Activated CD8-positive, alpha-beta memory T cell treated with anti-CD3 and anti-CD28 coated beads, Interleukin-2, amount 50 U/mL, for 24 hours (primary cell): ENCODE data around the gene VPREB1.
"Not testable (repeated sequence)": the region's sequence is repeated elsewhere in the genome, so short reads cannot be mapped to it uniquely, and the experiment has no call there.

Source experiments
- DNase-seq: peaks from one replicate; pipeline ENCODE4 v3.0.0-alpha.2; 2020; ENCODE audit errors: extremely low read depth

Gene VPREB1

DNA sequence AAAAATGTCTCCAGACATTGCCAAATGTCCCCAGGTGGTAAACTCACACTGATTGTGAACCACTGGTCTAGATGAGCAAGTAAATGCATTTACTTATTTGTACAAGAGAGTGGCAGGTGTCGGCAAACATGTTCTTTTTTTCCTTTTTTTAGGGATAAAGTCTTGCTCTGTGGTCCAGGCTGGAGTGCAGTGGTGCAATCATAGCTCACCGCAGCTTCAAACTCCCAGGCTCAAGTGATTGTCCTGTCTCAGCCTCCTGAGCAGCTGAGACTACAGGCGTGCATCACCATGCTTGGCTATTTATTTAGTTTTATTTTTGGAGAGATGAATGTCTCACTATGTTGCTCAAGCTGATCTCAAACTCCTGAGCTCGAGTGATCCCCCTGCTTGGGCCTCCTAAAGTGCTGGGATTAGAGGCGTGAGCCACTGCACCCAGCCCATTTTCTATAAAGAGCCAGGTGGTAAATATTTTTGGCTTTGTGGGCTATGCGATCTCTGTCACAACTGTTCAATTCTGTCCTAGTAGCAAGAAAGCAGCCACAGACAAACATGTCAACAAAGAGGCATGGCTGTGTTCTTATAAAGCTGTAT is 1.4 kb downstream of the VPREB1 start:
- no peak for DNase-seq

DNA sequence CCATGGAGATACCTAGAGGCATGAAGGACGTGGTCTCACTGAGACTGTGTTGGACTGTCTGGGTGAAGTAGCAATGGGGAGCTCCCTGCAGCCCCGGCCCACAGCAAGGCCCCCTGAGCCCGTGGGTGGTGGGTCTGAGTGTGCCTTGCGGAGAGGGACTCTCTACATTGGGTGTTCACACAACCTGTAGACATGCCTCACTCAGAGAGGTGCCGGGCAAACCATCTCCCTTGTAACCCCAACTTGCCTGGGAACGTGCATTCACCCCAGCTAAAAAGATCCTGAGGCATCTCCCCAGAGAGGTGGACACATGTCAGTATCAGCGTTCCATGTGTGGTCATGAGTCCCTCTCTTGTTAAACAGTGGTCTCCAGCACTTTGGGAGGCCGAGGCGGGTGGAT is 2.1 kb downstream of the VPREB1 start:
- no peak for DNase-seq

DNA sequence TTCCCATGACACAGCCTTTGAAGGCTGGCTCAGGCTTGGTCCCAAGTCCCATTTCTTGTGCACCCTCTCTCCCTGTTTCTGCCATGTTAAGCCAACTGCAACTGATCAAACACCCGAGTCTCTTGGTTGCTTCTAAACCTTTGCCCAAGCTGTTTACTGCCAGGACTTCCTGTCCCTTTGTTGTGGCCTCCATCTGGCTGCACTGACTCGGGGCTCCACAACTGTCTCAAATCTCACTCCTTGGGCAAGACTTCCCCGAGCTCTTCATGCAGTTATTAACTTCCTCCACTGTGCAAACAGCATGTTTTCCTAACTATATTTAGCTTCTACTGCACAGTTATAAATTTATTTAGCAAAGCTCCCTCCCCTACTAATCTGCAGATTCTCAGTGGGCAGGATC is 4.3 kb downstream of the VPREB1 start:
- no peak for DNase-seq

DNA sequence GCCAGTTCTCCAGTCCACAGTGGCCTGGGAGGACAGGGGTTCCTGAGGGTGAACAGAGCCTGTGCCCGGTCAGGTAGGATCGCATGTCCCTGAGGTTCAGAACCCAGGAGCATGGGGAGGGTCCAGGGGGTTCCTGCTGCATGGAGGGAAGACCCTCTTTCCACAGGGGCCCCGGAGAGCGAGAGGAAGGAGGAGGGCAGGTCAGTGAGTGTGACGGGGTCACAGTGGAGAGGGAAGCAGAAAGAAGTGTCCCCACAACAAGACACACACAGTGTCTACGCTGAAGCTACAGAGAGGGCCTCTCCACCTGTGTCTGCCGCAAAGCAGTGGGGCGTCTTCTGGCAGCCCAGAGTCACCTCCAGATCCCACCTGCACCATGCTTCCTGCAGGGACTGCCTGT is 6.1 kb downstream of the VPREB1 start:
- DNase-seq: not testable (repeated sequence)

DNA sequence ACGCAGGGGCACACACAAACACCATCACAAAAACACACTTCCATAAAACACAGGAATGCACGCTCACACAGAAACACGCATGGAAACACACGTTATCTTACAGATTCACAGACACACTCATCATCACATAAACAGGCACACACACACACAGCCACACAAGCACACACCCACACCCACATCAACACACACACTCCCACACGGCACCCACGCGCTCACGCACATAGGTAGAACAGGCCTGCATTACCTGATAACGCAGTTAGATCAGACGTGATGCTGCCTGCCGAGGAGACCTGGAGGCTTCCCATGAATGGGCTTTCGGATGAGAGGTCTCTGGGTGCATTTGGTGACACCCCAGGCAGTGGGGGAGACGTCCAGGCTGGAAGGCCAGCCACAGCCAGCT is 11.5 kb downstream of the VPREB1 start:
- DNase-seq: not testable (repeated sequence)

DNA sequence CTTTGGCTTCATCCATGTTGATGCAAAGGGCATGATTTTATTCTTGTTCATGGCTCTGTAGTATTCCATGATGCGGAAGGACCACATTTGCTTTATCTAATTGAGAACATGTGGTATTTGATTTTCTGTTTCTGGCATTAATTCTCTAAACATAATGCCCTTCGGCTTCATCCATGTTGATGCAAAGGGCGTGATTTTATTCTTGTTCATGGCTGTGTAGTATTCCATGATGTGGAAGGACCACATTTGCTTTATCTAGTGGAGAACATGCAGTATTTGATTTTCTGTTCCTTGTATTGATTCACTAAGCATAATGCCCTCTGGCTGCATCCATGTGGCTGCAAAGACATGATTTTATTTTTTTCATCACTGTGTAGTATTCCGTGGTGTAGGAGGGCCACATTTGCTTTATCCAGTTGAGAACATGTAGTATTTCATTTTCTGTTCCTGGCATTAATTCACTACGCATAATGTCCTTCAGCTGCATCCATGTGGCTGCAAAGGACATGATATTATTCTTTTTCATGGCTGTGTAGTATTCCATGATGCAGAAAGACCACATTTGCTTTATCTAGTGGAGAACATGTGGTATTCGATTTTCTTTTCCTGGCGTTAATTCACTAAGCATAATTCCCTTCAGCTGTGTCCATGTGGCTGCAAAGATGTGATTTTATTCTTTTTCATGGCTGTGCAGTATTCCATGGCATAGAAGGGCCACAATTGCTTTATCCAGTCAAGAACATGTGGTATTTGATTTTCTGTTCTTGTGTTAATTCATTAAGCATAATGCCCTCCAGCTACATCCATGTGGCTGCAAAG is 14.2 kb downstream of the VPREB1 start:
- not testable (repeated sequence) for DNase-seq

DNA sequence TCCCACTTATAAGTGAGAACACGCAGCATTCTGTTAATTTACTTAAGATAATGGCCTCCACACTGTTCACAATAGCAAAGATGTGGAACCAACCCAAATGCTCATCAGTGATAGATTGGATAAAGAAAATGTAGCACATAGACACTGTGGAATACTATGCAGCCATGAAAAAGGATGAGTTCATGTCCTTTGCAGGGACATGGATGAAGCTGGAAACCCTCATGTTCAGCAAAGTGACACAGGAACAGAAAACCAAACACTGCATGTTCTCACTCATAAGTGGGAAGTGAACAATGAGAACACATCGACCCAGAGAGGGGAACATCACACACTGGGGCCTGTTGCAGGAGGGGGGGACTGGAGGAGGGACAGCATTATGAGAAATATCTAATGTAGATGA is 15.6 kb downstream of the VPREB1 start:
- not testable (repeated sequence) for DNase-seq

DNA sequence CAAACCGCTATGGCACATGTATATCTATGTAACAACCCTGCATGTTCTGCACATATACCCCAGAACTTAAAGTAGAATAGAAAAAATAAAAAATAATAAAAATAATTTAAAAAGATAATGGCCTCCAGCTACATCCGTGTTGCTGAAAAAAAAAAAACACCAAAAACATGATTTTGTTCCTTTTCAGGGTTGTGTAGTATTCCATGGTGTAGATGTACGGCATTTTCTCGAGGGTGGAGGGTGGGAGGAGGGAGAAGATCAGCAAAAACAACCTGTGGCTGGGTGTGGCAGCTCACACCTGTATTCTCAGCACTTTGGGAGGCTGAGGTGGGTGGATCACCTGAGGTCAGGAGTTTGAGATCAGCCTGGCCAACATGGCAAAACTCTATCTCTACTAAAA is 16.0 kb downstream of the VPREB1 start:
- DNase-seq: not testable (repeated sequence)

DNA sequence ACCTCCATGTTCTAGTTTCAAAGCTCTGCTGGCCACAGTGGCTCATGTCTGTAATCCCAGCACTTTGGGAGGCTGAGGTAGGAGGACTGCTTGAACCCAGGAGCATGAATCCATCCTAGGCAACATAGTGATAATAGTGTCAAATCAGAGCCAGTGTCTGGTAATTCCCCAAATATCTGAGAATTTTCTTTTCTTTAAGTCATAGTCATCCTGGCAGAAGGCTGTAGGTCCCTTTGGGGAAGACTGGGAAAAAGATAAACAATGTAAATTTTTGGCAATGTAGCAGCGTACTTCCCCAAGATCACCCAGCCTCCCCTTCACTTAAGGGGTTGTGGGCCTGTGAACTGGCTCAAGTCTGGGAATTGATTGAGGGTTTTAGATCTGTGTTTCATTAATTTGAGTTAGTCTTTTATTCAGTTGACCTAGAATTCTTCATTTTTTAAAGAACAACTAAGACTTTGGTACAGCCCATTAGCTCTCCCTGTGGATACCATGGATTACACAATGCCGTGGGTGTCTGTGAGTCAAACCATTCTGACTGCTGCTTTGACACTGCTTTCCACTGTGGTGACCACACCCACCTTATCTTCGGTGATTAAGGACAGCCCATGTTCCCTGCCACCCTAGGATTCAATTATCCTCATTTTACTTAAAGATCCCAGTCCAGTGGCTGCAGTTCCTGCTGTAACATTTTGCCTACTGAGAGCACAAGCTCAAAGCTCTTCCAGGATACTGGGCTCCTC is 17.9 kb downstream of the VPREB1 start:
- DNase-seq: not testable (repeated sequence)

DNA sequence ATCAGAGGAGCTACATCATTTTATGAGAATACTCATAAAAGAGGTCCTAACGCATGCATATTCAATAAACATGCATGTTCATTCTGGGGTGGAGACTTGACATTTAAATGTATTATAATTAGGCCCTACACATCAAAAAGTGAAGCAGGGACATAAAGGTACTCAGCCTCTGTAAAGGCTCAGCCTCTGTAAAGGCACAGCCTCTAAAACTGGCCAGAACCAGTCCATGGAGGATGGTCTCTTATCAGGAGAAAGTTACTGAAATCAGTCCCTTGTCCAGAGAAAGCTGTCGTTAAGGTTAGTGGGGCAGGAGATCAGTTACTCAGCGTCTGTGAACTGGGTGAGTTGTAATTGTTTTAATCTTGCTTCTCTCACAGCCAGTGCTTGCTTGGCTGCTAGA is 19.2 kb downstream of the VPREB1 start:
- not testable (repeated sequence) for DNase-seq

DNA sequence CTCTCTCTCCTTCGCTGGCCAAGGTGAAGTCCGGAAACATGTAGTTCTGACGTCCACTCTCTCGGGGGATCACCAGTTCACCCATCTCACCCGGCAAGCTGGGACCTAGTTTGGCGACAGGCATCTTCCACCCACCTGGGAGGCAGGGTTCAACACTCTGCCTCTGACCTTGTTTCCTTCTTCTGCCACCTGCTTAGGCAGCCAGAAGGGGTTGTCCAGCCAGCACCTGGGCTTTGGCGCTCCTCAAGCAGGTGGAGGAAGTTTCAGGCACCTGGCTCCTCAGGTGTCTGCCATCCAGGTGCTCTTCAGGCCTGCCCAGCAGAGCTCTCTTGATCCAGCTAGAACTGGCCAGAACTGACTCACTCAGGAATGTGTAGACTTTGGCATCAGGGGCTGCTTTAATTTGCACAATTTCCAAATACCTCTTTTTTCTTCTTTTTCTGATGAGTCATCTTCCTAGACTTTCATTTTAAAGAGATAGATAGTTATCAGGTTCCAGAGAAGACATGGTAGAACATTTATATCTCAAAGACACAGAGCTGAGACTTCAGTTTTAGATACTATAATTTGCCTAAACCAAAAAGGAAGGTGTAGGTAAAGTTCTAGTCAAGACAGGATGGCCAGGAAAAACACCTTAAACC is 25.6 kb downstream of the VPREB1 start:
- DNase-seq: not testable (repeated sequence)

DNA sequence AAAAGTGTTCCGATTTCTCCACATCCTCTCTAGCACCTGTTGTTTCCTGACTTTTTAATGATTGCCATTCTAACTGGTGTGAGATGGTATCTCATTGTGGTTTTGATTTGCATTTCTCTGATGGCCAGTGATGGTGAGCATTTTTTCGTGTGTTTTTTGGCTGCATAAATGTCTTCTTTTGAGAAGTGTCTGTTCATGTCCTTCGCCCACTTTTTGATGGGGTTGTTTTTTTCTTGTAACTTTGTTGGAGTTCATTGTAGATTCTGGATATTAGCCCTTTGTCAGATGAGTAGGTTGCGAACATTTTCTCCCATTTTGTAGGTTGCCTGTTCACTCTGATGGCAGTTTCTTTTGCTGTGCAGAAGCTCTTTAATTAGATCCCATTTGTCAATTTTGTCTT is 32.8 kb downstream of the VPREB1 start:
- not testable (repeated sequence) for DNase-seq

DNA sequence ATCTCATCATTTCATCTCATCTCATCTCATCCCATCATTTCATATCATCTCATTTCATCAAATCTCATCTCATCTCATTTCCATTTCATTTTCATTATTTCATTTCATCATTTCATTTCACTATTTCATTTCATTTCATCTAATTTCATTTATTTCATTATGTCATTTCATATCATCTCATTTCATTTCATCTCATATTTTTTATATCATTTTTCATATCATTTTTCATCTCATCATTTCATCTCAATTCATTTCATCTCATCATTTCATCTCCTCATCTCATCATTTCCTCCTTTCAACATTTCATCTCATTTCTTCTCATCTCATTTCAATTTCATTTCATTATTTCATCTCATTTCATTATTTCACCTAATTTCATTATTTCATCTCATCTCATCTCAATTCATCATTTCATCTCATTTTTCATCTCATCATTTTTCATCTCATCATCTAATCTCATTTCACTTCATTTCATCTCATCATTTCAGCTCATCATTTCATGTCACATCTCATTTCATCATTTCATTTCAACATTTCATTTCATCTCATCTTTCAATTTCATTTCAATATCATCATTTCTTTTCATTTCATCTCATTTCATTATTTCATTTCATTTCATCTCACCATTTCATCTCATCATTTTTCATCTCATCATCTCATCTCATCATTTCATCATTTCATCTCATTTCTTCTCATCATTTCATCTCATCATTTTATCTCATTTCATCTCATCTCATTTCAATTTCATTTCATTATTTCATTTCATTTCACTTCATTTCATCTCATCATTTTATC is 40.6 kb downstream of the VPREB1 start:
- not testable (repeated sequence) for DNase-seq

DNA sequence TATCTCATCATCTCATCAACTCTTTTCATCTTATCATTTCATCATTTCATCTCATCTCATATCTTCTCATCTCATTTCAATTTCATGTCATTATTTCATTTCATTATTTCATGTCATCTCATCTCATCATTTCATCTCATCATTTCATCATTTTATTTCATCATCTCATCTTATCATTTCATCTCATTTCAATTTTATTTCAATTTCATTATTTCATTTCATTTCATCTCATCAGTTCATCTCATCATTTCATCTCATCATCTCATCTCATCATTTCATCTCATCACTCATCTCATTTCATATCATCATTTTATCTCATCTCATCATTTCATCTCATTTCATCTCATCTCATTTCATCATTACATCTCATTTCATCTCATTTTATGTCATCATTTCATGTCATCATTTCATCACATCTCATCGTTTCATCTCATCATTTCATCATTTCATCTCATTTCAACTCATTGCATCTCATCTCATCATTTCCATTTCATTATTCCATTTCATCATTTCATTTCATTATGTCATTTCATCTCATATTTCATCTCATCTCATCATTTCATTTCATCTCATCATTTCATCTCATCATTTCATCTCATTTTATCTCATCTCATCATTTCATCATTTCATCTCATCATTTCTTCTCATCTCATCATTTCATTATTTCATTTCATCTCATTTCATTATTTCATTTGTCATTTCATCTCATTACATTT is 42.0 kb downstream of the VPREB1 start:
- DNase-seq: not testable (repeated sequence)

DNA sequence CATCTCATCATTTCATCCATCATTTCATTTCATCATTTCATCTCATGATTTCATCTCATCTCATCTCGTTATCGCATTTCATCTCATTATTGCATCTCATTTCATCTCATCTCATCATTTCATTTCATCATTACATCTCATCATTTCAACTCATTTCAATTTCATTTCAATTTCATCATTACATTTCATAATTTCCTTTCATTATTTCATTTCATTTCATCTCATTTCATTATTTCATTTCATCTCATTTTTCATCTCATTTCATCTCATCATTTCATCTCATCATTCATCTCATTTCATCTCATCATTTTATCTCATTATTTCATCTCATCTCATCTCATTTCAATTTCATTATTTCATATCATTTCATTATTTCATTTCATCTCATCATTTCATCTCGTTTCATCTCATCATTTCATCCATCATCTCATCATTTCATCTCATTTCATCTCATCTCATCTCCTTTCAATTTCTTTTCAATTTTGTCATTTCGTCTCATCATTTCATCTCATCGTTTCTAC is 42.6 kb downstream of the VPREB1 start:
- not testable (repeated sequence) for DNase-seq

DNA sequence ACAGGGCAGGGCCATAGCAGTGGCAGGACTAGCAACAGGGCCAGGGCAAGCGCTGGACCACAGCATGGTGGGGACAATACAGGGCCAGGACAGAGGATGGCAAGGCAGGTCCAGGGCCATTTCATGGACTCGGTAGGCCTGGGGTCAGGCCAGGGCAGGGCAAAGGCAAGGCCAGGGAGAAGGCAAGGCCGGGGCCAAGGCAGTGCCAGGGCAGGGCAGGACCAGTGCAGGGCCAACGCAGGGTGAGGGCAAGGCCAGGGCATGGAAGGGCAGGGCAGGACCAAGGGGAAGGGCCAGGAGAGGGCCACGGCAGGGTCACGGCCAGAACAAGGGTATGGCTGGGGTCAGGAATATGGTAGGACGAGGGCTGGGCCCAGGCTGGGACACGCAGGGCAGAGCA is 45.1 kb downstream of the VPREB1 start:
- not testable (repeated sequence) for DNase-seq

DNA sequence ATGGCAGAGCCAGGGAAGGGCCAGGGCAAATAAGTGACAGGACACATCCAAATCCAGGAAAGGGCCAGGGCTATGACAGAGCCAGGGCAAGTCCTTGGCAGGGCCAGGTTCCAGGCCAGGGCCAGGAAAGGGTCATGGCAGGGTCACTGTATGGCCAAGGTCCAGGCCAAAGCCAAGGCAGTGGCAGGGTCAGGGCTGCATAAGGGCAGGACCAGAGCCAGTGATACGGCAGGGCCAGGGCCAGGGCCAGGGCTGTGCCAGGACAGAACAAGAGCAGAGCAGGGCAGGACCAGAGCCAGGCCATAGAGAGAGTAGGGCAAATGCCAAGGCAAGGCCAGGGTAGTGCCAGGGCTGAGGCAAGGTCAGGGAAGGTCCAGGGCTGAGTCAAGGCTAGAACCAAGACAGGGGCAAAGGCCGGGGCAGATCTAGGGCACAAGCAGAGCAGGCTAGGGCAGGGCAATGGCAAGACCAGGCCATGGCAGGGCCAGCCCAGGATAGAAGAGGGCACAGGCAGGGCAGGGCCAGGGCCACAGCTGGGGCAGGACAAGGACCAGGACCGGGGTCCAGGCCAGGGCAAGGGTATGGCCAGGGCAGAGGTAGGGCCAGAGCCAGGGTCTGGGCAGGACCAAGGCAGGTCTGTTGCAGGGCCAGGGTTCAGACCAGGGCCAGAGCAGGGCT is 46.7 kb downstream of the VPREB1 start:
- not testable (repeated sequence) for DNase-seq

DNA sequence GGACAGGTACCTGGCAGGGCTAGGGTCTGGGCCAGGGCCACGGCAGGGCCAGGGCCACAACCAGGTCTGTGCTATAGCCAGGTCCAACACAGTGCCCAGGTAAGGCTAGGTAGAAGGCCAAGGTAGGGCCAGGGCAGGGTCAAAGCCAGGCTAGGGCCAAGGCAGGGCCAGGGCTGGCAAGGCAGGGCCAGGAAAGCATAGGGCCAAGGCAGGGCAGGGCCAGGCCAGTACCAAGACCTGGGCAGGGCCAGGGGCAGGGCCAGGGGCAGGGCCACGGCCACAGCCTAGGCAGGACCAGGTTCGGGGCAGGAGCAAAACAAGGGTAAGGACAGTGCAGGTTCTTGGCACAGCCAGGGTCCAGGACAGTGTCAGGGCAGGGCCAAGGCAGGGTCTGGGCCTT is 48.1 kb downstream of the VPREB1 start:
- DNase-seq: not testable (repeated sequence)

DNA sequence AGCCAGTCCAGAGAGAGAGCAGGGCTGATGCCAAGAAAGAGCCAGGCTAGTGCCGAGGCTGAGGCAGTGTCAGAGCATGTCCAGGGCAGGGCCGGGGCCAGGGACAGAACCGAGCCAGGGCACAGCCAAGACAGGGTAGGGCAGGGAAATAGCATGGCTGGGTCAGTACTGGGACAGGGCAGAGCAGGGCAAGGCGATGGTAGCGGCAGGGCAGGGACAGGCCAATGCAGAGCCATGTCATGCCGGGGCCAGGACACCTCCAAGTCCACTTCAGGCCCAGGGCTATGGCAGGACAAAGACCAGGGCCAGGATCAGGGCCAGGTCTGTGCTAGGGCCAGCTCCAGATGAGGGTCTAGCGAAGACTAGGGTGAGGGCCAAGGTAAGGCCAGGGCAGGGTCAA is 48.9 kb downstream of the VPREB1 start:
- DNase-seq: not testable (repeated sequence)

DNA sequence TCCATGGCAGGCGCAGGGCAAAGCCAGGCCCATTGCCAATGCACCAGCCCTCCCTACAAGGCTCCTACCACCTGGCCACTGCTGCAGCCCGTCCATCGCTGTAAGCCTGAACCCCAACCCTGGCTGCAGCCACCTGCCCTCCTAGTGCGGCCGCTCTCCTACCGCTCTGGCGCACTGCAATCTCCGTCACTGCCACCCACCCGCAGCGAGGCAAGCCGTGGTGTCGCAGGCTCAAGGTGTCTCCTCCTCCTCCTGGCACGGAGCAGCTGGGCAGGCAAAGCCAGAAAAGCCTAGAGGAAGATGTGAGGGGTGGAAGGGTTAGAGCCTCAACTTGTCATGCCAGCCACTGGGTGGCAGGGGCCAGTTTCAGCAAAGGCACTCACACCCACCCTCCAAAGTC is 50.1 kb downstream of the VPREB1 start:
- not testable (repeated sequence) for DNase-seq
